ENCODE measurements around the gene MYRFL.

MYRFL gene

GRCh38 chr12:69900720-69901131, 75.7 kb downstream of the MYRFL start:
- DNase-seq: peak; percentile 74

GRCh38 chr12:69901221-69901905, 76.3 kb downstream of the MYRFL start:
- no peak for DNase-seq

DNA sequence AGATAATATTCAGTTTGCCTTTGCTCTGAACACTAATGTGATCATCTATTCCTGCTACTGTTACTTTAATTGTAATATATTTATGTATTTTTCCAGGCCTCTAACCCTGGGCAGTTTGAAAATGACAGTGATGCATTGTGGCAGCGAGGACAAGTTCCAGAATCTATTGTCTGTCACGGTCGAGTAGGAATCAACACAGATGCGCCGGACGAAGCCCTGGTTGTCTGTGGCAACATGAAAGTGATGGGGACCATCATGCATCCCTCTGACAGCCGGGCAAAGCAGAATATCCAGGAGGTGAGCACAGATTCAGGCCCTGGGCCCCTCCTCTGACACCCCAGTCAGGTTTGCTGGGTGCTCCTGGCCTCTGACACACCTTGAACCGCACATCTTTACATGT, 78.5 kb downstream of the MYRFL start:
- DNase-seq: no peak

DNA sequence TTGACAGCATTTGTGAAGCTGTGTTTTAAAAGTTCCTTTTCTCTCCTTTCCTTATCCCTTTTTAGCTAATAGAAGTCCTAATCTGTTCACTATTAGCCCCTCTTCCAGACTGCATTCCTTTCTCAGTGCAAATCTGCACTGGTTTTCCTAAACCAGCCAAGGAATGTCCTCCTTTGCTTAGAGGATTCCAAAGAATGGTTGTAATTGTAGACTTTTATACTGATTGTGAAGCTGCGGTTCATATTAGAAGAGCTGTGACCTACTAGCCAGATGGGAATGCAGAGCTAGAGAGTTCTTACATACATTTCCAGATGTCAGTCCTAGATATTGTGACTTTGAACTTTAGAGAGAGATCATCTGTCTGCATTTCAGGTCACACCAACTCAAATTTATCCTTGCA, 79.8 kb downstream of the MYRFL start:
- DNase-seq: no peak

DNA sequence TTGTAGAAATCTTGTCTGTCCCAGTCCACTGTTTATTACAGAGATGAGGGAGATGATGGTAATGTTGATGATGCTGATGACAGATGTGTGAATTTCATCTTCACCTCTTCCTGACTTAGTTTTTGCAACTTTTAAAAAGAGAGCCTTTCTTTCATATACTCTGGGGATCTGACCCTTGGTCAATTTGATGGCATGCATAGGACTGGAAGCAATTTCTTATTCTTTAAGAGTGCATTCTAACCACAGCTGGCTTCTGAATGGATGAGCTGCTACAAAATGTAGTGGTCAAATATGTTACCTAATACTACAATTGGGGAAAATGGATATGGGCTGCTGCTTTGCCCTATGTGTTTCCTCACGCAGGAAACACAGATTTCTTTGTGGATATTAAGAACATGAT, 80.8 kb downstream of the MYRFL start:
- no peak for DNase-seq

- DNase-seq: no peak
Observed at GRCh38 chr12:69906411-69907216, 81.6 kb downstream of the MYRFL start.

- no peak for DNase-seq
Observed at GRCh38 chr12:69908203-69908602, 83.2 kb downstream of the MYRFL start.

DNA sequence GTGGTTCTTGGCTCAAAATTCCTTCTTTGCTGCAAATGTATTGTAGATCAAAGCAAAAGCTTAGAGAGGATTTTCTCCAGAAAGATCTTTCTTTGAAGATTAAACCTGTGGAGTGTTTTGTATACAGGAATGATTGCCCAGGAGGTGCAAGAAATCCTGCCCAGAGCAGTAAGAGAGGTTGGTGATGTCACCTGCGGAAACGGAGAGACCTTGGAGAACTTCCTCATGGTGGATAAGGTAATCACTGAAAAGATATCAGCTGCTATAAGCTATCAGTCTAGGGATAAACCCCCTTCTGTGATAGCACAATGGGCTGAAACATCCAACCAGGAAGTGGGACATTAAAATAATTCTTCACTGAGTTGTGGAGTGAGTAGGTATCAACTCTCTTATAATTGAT, 85.7 kb downstream of the MYRFL start:
- DNase-seq: no peak

DNA sequence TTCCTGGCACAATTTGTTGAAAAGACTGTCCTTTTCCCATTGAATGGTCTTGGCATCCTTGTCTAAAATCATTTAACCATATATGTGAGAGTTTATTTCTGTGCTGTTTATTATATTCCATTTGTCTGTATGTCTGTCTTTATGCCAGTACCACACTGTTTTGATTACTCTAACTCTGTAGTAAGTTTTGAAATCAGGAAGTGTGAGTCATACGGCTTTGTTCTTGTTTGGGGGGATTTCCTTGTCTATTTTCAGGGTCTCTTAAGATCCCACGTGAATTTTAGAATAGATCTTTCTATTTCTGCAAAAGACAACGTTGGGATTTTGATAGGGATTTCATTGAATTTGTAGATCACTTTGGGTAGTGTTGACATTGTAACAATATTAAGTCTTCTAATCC, 88.5 kb downstream of the MYRFL start:
- DNase-seq: no peak

DNA sequence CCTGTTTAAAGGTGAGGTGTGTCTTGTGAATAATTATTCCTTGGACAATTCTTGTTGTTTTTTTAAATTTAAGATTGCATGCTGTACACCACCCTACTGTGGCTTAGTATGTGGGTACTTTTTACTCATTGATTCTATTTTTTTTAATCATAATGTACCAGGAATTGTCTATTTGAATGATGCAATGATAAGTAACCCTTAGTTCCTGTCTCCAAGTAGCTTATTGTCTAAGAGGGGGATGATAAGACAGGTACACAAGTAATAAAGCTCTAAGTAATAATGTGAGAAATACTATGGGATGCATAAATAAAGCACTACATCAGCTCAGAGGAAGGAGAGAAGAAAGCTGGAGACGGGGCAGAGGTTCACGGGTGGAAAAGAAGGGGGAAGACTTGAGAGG, 90.9 kb downstream of the MYRFL start:
- DNase-seq: no peak

GRCh38 chr12:69916544-69917235, 91.7 kb downstream of the MYRFL start:
- no peak for DNase-seq

DNA sequence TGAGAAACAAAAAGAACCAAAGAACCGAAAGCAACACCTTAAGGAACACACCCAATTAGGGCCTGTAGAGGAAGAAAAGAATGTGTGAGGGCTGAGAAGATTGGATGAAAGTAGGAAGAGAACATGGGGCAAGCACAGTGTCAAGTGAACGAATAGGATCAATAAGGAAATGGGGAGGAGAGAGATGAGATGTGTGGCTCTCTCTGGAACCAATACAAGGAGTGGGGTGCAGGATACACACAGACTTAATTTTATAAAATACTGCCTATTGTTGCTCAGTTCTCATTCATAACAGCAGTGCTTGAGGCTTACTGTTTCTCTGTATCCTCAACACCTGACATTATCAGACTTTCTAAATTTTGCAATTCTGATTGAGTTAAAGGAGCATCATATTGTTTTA, 93.3 kb downstream of the MYRFL start:
- no peak for DNase-seq

- DNase-seq: no peak
Observed at GRCh38 chr12:69919495-69919894, 94.5 kb downstream of the MYRFL start.

GRCh38 chr12:69921831-69922230, 96.8 kb downstream of the MYRFL start:
- no peak for DNase-seq

GRCh38 chr12:69922999-69923398, 98.0 kb downstream of the MYRFL start:
- DNase-seq: no peak

- no peak for DNase-seq
Observed at GRCh38 chr12:69925291-69925690, 100.3 kb downstream of the MYRFL start.

DNA sequence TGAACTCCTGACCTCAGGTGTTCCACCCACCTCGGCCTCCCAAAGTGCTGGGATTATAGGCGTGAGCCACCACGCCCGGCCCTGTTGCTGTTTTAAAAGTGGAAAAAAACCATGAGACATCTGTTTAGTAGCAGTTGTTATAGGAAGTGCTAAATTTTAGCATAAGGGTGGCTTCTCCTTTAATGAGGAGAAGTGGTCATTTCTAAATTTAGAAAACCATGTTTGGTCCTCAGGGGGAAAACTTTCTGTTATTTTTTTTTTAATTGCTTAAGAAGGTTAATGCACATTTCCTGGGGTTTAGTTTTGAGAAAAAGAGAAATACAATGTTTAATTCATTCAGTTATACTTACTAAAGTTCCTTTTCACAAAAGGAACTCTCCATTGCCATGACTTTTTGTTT, 102.1 kb downstream of the MYRFL start:
- DNase-seq: no peak

GRCh38 chr12:69929125-69929524, 104.1 kb downstream of the MYRFL start:
- DNase-seq: no peak

DNA sequence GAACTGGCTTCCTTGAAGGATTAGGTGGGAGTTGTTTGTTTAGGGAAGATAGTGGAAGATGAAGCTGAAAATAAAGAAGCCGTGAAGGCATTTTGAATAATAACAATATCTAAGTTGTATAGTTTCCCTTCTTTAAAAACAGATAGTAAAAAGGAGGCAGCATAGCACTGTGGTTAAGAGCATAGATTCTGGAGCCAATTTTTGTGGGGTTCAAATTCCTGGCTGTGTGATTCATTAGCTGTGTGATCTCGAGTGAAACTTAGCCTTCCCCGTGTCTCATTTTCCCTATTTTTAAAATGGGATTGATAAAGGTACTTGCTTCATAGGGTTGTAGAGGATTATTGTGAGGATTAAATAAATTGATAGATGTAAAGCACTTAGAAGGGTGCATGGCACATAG, 104.5 kb downstream of the MYRFL start:
- DNase-seq: no peak

- no peak for DNase-seq
Observed at GRCh38 chr12:69931569-69931968, 106.5 kb downstream of the MYRFL start.

DNA sequence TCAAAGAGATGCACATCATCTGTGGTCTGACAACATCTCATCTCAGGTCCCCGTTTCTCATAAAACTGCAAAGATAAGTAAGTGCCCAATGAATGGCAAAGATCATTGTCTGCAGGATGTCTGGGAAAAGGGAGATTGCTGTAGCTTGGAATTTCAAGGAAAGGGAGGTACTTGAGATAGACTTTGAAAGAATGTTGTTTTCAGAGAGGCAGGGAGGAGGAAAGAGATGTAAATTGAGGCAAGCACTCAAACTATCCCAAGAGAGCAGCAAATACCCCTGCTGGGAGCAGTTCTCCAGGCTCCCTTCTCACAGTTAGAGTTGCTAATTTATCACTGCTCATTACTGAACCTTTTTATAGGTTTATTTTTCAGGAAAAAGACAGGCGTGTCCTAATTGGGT, 107.1 kb downstream of the MYRFL start:
- no peak for DNase-seq

GRCh38 chr12:69932676-69933552, 107.9 kb downstream of the MYRFL start:
- no peak for DNase-seq

- DNase-seq: no peak
Observed at GRCh38 chr12:69934011-69934410, 109.0 kb downstream of the MYRFL start.

All from activated CD4-positive, alpha-beta T cell treated with anti-CD3 and anti-CD28 coated beads, Interleukin-10, Interleukin-2, amounts not matched to agents 100 ng/mL and 50 ng/mL, durations not matched to agents 16 hours and 8 hours (primary cell).